Naive thymus-derived CD8-positive, alpha-beta T cell (primary cell): Measurements from ENCODE around the gene CTSZ. TPM values are rescaled to one million over a fixed set of nuclear protein-coding genes. Genes with fewer than 3 reads are reported as not detected.

Source experiments
- ATAC-seq, 2 donors: fragments of 150-1000 bp; cut with Tn5 transposase in 1 of 2; sonication (Bioruptor Pico), chemical (Tn5 transposase) in 1 of 2; 1 replicate in 1 of 2; 2 replicates in 1 of 2; pipeline ENCODE4 v1.10.0; 2021; ENCODE audit warnings: mild to moderate bottlenecking in 2 of 2, moderate library complexity in 2 of 2
- POLR2A ChIA-PET: fragments of 350-600 bp; sonication (Branson Sonifier 250); formaldehyde crosslinking; loops from one replicate; lab custom pipeline; 2021; ENCODE audit warnings: antibody characterized with exemption; lab: Charles Lee
- DNase-seq, 10 donors: peaks; one replicate each; pipeline versions ENCODE4 v3.0.0 to v3.0.0-alpha.2; 2020 to 2022
- H3K27ac Mint-ChIP-seq, 10 donors: one replicate each; pipeline ENCODE4 v1.8.0; 2020 to 2022; ENCODE audit warnings: mild to moderate bottlenecking in 10 of 10, mixed read lengths in 10 of 10, moderate library complexity in 4 of 10, inconsistent platforms in 1 of 10
- H3K27me3 Mint-ChIP-seq, 5 donors: one replicate each; pipeline ENCODE4 v1.8.0; 2021 to 2022; ENCODE audit warnings: mixed read lengths in 5 of 5
- H3K36me3 Mint-ChIP-seq, 3 donors: one replicate each; pipeline ENCODE4 v1.8.0; 2020 to 2022; ENCODE audit warnings: mixed read lengths in 3 of 3, mild to moderate bottlenecking in 2 of 3, inconsistent platforms in 1 of 3
- H3K4me1 Mint-ChIP-seq, 4 donors: one replicate each; pipeline ENCODE4 v1.8.0; 2021 to 2022; ENCODE audit warnings: mixed read lengths in 4 of 4
- H3K4me3 Mint-ChIP-seq, 10 donors: one replicate each; pipeline ENCODE4 v1.8.0; 2020 to 2022; ENCODE audit warnings: mild to moderate bottlenecking in 10 of 10, mixed read lengths in 10 of 10, moderate library complexity in 6 of 10, inconsistent platforms in 1 of 10
- H3K9me3 Mint-ChIP-seq, 9 donors: one replicate each; pipeline ENCODE4 v1.8.0; 2020 to 2022; ENCODE audit warnings: mixed read lengths in 9 of 9, mild to moderate bottlenecking in 3 of 9, inconsistent platforms in 1 of 9, moderate library complexity in 1 of 9
- polyA plus RNA-seq, 3 donors: library from polyadenylated mRNA; unstranded; fragments of 300-500 nt; fragmentation: Illumina TruSeq; gene quantifications; one replicate each; pipeline ENCODE4 v1.2.3, GENCODE V29; 2021
- total RNA-seq, 8 experiments: library from RNA in 2 of 8; stranded (reverse) in 2 of 8; gene quantifications; one replicate each; pipeline ENCODE4 v1.2.3 and lab custom pipeline; 2021 to 2026

CTSZ gene
- total and polyA plus RNA-seq, 5 experiments from 2014 or later, result 0.60 to 19.1 (median 2.9) TPM

GRCh38 chr20:59010995-59011873, 4.2 kb upstream of the CTSZ start:
- peaks cover 20 to 42% (median 38%) of the 10 kb centered on the region in 4 donors for H3K4me1 Mint-ChIP-seq
- DNase-seq (no peak), ATAC-seq (no peak)
- no peaks in the 10 kb centered on the region for H3K27me3 Mint-ChIP-seq
- H3K4me3 Mint-ChIP-seq, result no peak overlapping the region
- H3K36me3 Mint-ChIP-seq, result no peaks in the 10 kb centered on the region
- H3K9me3 Mint-ChIP-seq, result no peaks in the 10 kb centered on the region
- H3K27ac Mint-ChIP-seq, result peak overlapping the region in 4 of 10 donors; percentile 40 to 66 (median 53)
- POLR2A ChIA-PET, result interaction anchor here (1.4 kb wide), 1 partner anchor 8 kb away, joined by 3 read pairs; the partner anchor contains the start of gene TUBB1

GRCh38 chr20:59010321-59010994, 3.4 kb upstream of the CTSZ start:
- ATAC-seq (no peak), DNase-seq (no peak)
- Mint-ChIP-seq H3K27ac (no peak overlapping the region), H3K9me3 (no peaks in the 10 kb centered on the region), H3K4me1 (peaks cover 22 to 44% (median 42%) of the 10 kb centered on the region in 4 donors), H3K4me3 (no peak overlapping the region), H3K36me3 (no peaks in the 10 kb centered on the region), H3K27me3 (no peaks in the 10 kb centered on the region)
- POLR2A ChIA-PET, result interaction anchor here (1.4 kb wide), 1 partner anchor 9 kb away, joined by 3 read pairs; the partner anchor contains the start of gene TUBB1

- H3K27me3 Mint-ChIP-seq, result no peaks in the 10 kb centered on the region
- H3K27ac Mint-ChIP-seq, result no peak overlapping the region
- peaks cover 0 to 2% (median 0%) of the 10 kb centered on the region in 3 donors for H3K36me3 Mint-ChIP-seq
- POLR2A ChIA-PET, result interaction anchor here (1.1 to 2.2 kb wide), 3 partner anchors 9 to 27 kb away, joined by 3 to 12 read pairs (median 4); partner anchors contain the start of genes ATP5F1E and NELFCD
- peaks cover 29 to 49% (median 48%) of the 10 kb centered on the region in 4 donors for H3K4me1 Mint-ChIP-seq
- no peaks in the 10 kb centered on the region for H3K9me3 Mint-ChIP-seq
- H3K4me3 Mint-ChIP-seq, result peak overlapping the region in 2 of 10 donors; percentile 10 to 32
- no peak for DNase-seq
- no peak for ATAC-seq
Observed at GRCh38 chr20:59008715-59009336, 1.8 kb upstream of the CTSZ start.

- Mint-ChIP-seq H3K4me1 (peaks cover 28 to 50% (median 49%) of the 10 kb centered on the region in 4 donors), H3K9me3 (no peaks in the 10 kb centered on the region), H3K36me3 (peaks cover 0 to 2% (median 0%) of the 10 kb centered on the region in 3 donors), H3K4me3 (peak overlapping the region; percentile 66 to 91 (median 81)), H3K27ac (peak overlapping the region in 4 of 10 donors; percentile 43 to 84 (median 68)), H3K27me3 (no peaks in the 10 kb centered on the region)
- ATAC-seq (no peak), DNase-seq (peak in 1 of 10 donors; percentile 36)
- POLR2A ChIA-PET, result interaction anchor here (1.1 to 2.2 kb wide), 3 partner anchors 10 to 27 kb away, joined by 3 to 12 read pairs (median 4); partner anchors contain the start of genes ATP5F1E and NELFCD
Observed at GRCh38 chr20:59007665-59008511, 834 bp upstream of the CTSZ start.

GRCh38 chr20:59006167-59006863, 739 bp downstream of the CTSZ start:
- DNase-seq (no peak), ATAC-seq (peak; percentile 7 to 12)
- POLR2A ChIA-PET, result interaction anchor here (0.6 to 2.7 kb wide), 4 partner anchors 26 to 764 kb away, joined by 3 to 20 read pairs (median 4); partner anchors contain the start of gene ATP5F1E
- Mint-ChIP-seq H3K4me3 (peak overlapping the region; percentile 66 to 93 (median 84)), H3K9me3 (no peaks in the 10 kb centered on the region), H3K36me3 (peaks cover 0 to 2% (median 0%) of the 10 kb centered on the region in 3 donors), H3K27me3 (no peaks in the 10 kb centered on the region), H3K4me1 (peaks cover 35 to 47% (median 41%) of the 10 kb centered on the region in 4 donors), H3K27ac (peak overlapping the region in 4 of 10 donors; percentile 59 to 93 (median 86))

GRCh38 chr20:59005523-59006166, 1.4 kb downstream of the CTSZ start:
- DNase-seq (no peak), ATAC-seq (no peak)
- Mint-ChIP-seq H3K9me3 (no peaks in the 10 kb centered on the region), H3K27me3 (no peaks in the 10 kb centered on the region), H3K36me3 (peaks cover 0 to 2% (median 0%) of the 10 kb centered on the region in 3 donors), H3K4me3 (peak overlapping the region; percentile 67 to 93 (median 84)), H3K27ac (peak overlapping the region in 9 of 10 donors; percentile 29 to 93 (median 85)), H3K4me1 (peaks cover 35 to 45% (median 40%) of the 10 kb centered on the region in 4 donors)
- POLR2A ChIA-PET, result interaction anchor here (0.6 to 2.7 kb wide), 6 partner anchors 8 to 763 kb away, joined by 3 to 20 read pairs (median 3); partner anchors contain the start of gene ATP5F1E

GRCh38 chr20:59004763-59005522, 2.1 kb downstream of the CTSZ start:
- POLR2A ChIA-PET, result interaction anchor here (0.5 to 2.7 kb wide), 4 partner anchors 9 to 502 kb away, joined by 3 to 20 read pairs (median 4); partner anchors contain the start of gene ATP5F1E
- Mint-ChIP-seq H3K9me3 (no peaks in the 10 kb centered on the region), H3K36me3 (peaks cover 0 to 2% (median 0%) of the 10 kb centered on the region in 3 donors), H3K4me3 (peak overlapping the region; percentile 67 to 93 (median 84)), H3K27ac (peak overlapping the region; percentile 53 to 93 (median 88)), H3K27me3 (no peaks in the 10 kb centered on the region), H3K4me1 (peaks cover 35 to 45% (median 39%) of the 10 kb centered on the region in 4 donors)
- DNase-seq (peak in 9 of 10 donors; percentile 33 to 76 (median 58)), ATAC-seq (peak; percentile 63 to 66)

GRCh38 chr20:59004493-59004762, 2.6 kb downstream of the CTSZ start:
- peak overlapping the region; percentile 67 to 93 (median 84) for H3K4me3 Mint-ChIP-seq
- H3K27ac Mint-ChIP-seq, result peak overlapping the region; percentile 61 to 93 (median 88)
- no peak for ATAC-seq
- peaks cover 0 to 2% (median 0%) of the 10 kb centered on the region in 3 donors for H3K36me3 Mint-ChIP-seq
- H3K9me3 Mint-ChIP-seq, result no peaks in the 10 kb centered on the region
- DNase-seq, result peak in 9 of 10 donors; percentile 38 to 80 (median 60)
- no peaks in the 10 kb centered on the region for H3K27me3 Mint-ChIP-seq
- POLR2A ChIA-PET, result interaction anchor here (0.5 to 2.7 kb wide), 3 partner anchors 23 to 502 kb away, joined by 3 to 20 read pairs (median 6); partner anchors contain the start of gene ATP5F1E
- H3K4me1 Mint-ChIP-seq, result peaks cover 35 to 45% (median 39%) of the 10 kb centered on the region in 4 donors

- no peak for DNase-seq
- Mint-ChIP-seq H3K9me3 (no peaks in the 10 kb centered on the region), H3K27ac (peak overlapping the region in 9 of 10 donors; percentile 55 to 93 (median 71)), H3K4me1 (peaks cover 35 to 45% (median 39%) of the 10 kb centered on the region in 4 donors), H3K36me3 (peaks cover 0 to 2% (median 0%) of the 10 kb centered on the region in 3 donors), H3K27me3 (no peaks in the 10 kb centered on the region), H3K4me3 (peak overlapping the region in 9 of 10 donors; percentile 20 to 93 (median 81))
- POLR2A ChIA-PET, result interaction anchor here (0.6 to 2.7 kb wide), 2 partner anchors 28 to 130 kb away, joined by 3 to 20 read pairs; partner anchors contain the start of gene ATP5F1E
- no peak for ATAC-seq
Observed at GRCh38 chr20:59003836-59004492, 3.1 kb downstream of the CTSZ start.
